ENCODE results near the gene CYTIP.
"Not testable (repeated sequence)": the region's sequence is repeated elsewhere in the genome, so short reads cannot be mapped to it uniquely, and the experiment has no call there.

The CYTIP gene

GRCh38 chr2:157421331-157421944 lies 22.5 kb downstream of the CYTIP start:
- no peak for DNase-seq

GRCh38 chr2:157420771-157421323 lies 23.0 kb downstream of the CYTIP start:
- peak; percentile 25 for DNase-seq

GRCh38 chr2:157419031-157419575 lies 24.8 kb downstream of the CYTIP start:
- no peak for DNase-seq

GRCh38 chr2:157418239-157418641 lies 25.6 kb downstream of the CYTIP start:
- DNase-seq: peak; percentile 53

- no peak for DNase-seq
These were observed 28.2 kb downstream of the CYTIP start for GRCh38 chr2:157415591-157416101.

GRCh38 chr2:157414050-157414449 lies 29.8 kb downstream of the CYTIP start:
- no peak for DNase-seq

- peak; percentile 73 for DNase-seq
These were observed 30.4 kb downstream of the CYTIP start for GRCh38 chr2:157413326-157414035.

GRCh38 chr2:157411624-157412336 lies 32.1 kb downstream of the CYTIP start:
- no peak for DNase-seq

- not testable (repeated sequence) for DNase-seq
These were observed 38.5 kb downstream of the CYTIP start for GRCh38 chr2:157405398-157405797.

GRCh38 chr2:157404363-157404762 lies 39.5 kb downstream of the CYTIP start:
- DNase-seq: peak; percentile 86

GRCh38 chr2:157402801-157403485 lies 40.9 kb downstream of the CYTIP start:
- DNase-seq: peak; percentile 29

GRCh38 chr2:157395811-157396210 lies 48.1 kb downstream of the CYTIP start:
- DNase-seq: no peak

GRCh38 chr2:157394928-157395327 lies 49.0 kb downstream of the CYTIP start:
- DNase-seq: no peak

- DNase-seq: no peak
These were observed 50.5 kb downstream of the CYTIP start for GRCh38 chr2:157393348-157393747.

GRCh38 chr2:157388827-157389226 lies 55.1 kb downstream of the CYTIP start:
- no peak for DNase-seq

- DNase-seq: no peak
These were observed 57.1 kb downstream of the CYTIP start for GRCh38 chr2:157386747-157387146.

GRCh38 chr2:157386247-157386646 lies 57.6 kb downstream of the CYTIP start:
- DNase-seq: no peak

GRCh38 chr2:157377861-157378260 lies 66.0 kb downstream of the CYTIP start:
- DNase-seq: no peak

- no peak for DNase-seq
These were observed 67.8 kb downstream of the CYTIP start for GRCh38 chr2:157376041-157376440.

GRCh38 chr2:157375384-157375783 lies 68.5 kb downstream of the CYTIP start:
- no peak for DNase-seq

GRCh38 chr2:157368508-157368907 lies 75.4 kb downstream of the CYTIP start:
- not testable (repeated sequence) for DNase-seq

- DNase-seq: no peak
These were observed 76.2 kb downstream of the CYTIP start for GRCh38 chr2:157367704-157368103.
